Panc1 (cell line): ENCODE data around the gene TFB1M. TPM values are rescaled to one million over a fixed set of nuclear protein-coding genes. Genes with fewer than 3 reads are reported as not detected.

Experiments
- ATAC-seq: fragments of 200-7000 bp; cut with Tn5 transposase; 2 replicates; pipeline ENCODE4 v1.9.1; 2020; ENCODE audit warnings: mild to moderate bottlenecking, moderate library complexity
- BruUV-seq: library from RNA; stranded (reverse); fragments of 400-500 nt; replicated peaks from 2 replicates; lab custom pipeline; 2021; lab: Mats Ljungman, UMichigan
- CTCF ChIA-PET: fragments of 300-600 bp; sonication (Branson Sonifier 250); formaldehyde crosslinking; loops from one replicate; lab custom pipeline; 2022; ENCODE audit warnings: antibody characterized with exemption; lab: Charles Lee
- POLR2A ChIA-PET: fragments of 300-600 bp; sonication (Branson Sonifier 250); formaldehyde crosslinking; loops from one replicate; lab custom pipeline; 2022; ENCODE audit warnings: antibody characterized with exemption; lab: Charles Lee
- DNase-seq: peaks from one replicate; pipeline ENCODE4 v3.0.0-alpha.2; 2010; ENCODE audit warnings: low read depth, low spot score
- H3K27ac ChIP-seq: 2 replicates; pipeline ENCODE4 v1.5.1; 2011; ENCODE audit warnings: mild to moderate bottlenecking, low read length, inconsistent platforms
- H3K27me3 ChIP-seq: fragments of 200-500 bp; sonication (Bioruptor generic); 2 replicates; pipeline ENCODE4 v1.6.0; 2014; ENCODE audit warnings: low read length, inconsistent platforms; ENCODE audit not compliant: control insufficient read depth, insufficient read depth
- H3K36me3 ChIP-seq: fragments of 200-500 bp; sonication (Bioruptor generic); 2 replicates; pipeline ENCODE4 v1.5.1; 2014; ENCODE audit warnings: inconsistent platforms, mild to moderate bottlenecking, low read length, moderate library complexity; ENCODE audit not compliant: control insufficient read depth, insufficient read depth
- H3K4me1 ChIP-seq: 2 replicates; pipeline ENCODE4 v1.5.1; 2011; ENCODE audit warnings: inconsistent platforms, mild to moderate bottlenecking, low read length, moderate library complexity; ENCODE audit not compliant: control insufficient read depth, insufficient read depth
- H3K4me3 ChIP-seq, 2 experiments: 2 replicates each; pipeline ENCODE4 v1.5.1; 2011 to 2012; ENCODE audit warnings: low read depth in 2 of 2, low read length in 2 of 2, mild to moderate bottlenecking in 2 of 2, inconsistent platforms in 1 of 2, moderate library complexity in 1 of 2
- H3K9me3 ChIP-seq: fragments of 200-500 bp; sonication (Bioruptor generic); 2 replicates; pipeline ENCODE4 v1.5.1; 2014; ENCODE audit warnings: low read depth, mild to moderate bottlenecking, inconsistent platforms, low read length, moderate library complexity; ENCODE audit not compliant: control insufficient read depth, insufficient read depth
- CTCF ChIP-seq: fragments of 450-650 bp; IDR thresholded peaks from 2 replicates; pipeline ENCODE4 v1.5.1; 2017; ENCODE audit warnings: mild to moderate bottlenecking
- POLR2AphosphoS5 ChIP-seq: IDR thresholded peaks from 2 replicates; pipeline ENCODE4 v1.6.1; 2012; ENCODE audit warnings: mild to moderate bottlenecking, low read depth, low read length, moderate library complexity
- REST ChIP-seq, 2 experiments: IDR thresholded peaks; 2 replicates each; pipeline ENCODE4 v1.6.1; 2011 to 2012; ENCODE audit warnings: low read depth in 2 of 2, control low read depth in 1 of 2, low read length in 1 of 2, mild to moderate bottlenecking in 1 of 2, moderate library complexity in 1 of 2; ENCODE audit not compliant: insufficient read depth in 1 of 2
- SIN3A ChIP-seq: IDR thresholded peaks from 2 replicates; pipeline ENCODE4 v1.6.1; 2012; ENCODE audit warnings: low read depth, mild to moderate bottlenecking, low read length, moderate library complexity, borderline replicate concordance; ENCODE audit not compliant: insufficient read depth
- TCF7L2 ChIP-seq: IDR thresholded peaks from 2 replicates; pipeline ENCODE4 v1.6.1; 2011; ENCODE audit warnings: mild to moderate bottlenecking, low read depth, low read length, inconsistent platforms
- in situ Hi-C: cut with HindIII; loops from 2 replicates; pipeline ENCODE4 v1.10.0; 2016; ENCODE audit warnings: low sequenced_read_pairs, low pct_unique_long_range_greater_than_20kb
- intact Hi-C: fragments of 100-400 bp; cut with micrococcal nuclease; formaldehyde crosslinking; loops from one replicate; pipeline ENCODE4 v1.10.0; 2022; ENCODE audit not compliant: unreplicated experiment
- total RNA-seq: library from RNA; stranded (reverse); gene quantifications from one replicate; pipeline ENCODE4 v1.2.1, GENCODE V29; 2021; ENCODE audit not compliant: unreplicated experiment

Gene TFB1M
- total RNA-seq, 1 experiment from 2014 or later: 32.0 TPM

- Histone ChIP-seq H3K4me3 (no peak overlapping the region), H3K36me3 (no peaks in the 10 kb centered on the region; the same call in 1 of the 2 replicates), H3K9me3 (no peaks in the 10 kb centered on the region), H3K27ac (no peak overlapping the region), H3K27me3 (no peaks in the 10 kb centered on the region), H3K4me1 (no peaks in the 10 kb centered on the region; the same call in 1 of the 2 replicates)
- DNase-seq: no peak
- intact Hi-C loops (loop anchor here (2.0 to 5.0 kb wide), 2 partner anchors 205 to 1456 kb away; no protein-coding TSS in a partner anchor), in situ Hi-C loops (no loop called here)
- no TSS peak for BruUV-seq
- POLR2A ChIA-PET: no interaction called here
- no peak for ATAC-seq
- TF ChIP-seq REST (IDR thresholded peaks at IDR 0.05; ENCODE audit: insufficient read depth in 1 of 2, low read depth in 2 of 2, low read length in 1 of 2) (no peak), CTCF (no peak), TCF7L2 (no peak), SIN3A (no peak), POLR2AphosphoS5 (no peak)
- CTCF ChIA-PET: interaction anchor here (0.7 kb wide), 1 partner anchor 1271 kb away, joined by 6 read pairs; no protein-coding TSS in a partner anchor
Observed at GRCh38 chr6:155325700-155326516, 11.6 kb upstream of the TFB1M start.

GRCh38 chr6:155324993-155325392 is 10.7 kb upstream of the TFB1M start:
- Histone ChIP-seq H3K27ac (no peak overlapping the region), H3K9me3 (no peaks in the 10 kb centered on the region), H3K4me3 (no peak overlapping the region), H3K4me1 (no peaks in the 10 kb centered on the region; the same call in 1 of the 2 replicates), H3K27me3 (no peaks in the 10 kb centered on the region), H3K36me3 (no peaks in the 10 kb centered on the region; the same call in 1 of the 2 replicates)
- intact Hi-C loops: loop anchor here (5.0 kb wide), 1 partner anchor 1457 kb away; no protein-coding TSS in a partner anchor
- ATAC-seq (no peak), DNase-seq (no peak)
- POLR2A ChIA-PET: no interaction called here
- CTCF ChIA-PET: no interaction called here
- TF ChIP-seq POLR2AphosphoS5 (no peak), SIN3A (no peak), REST (IDR thresholded peaks at IDR 0.05; ENCODE audit: insufficient read depth in 1 of 2, low read depth in 2 of 2, low read length in 1 of 2) (no peak), CTCF (no peak), TCF7L2 (no peak)
- BruUV-seq: no TSS peak
- in situ Hi-C loops: no loop called here
